GM21381 (cell line): ENCODE results near the gene SLC9A2.

Experiments used
- ATAC-seq: cut with Tn5 transposase; IDR thresholded peaks from one replicate; pipeline ENCODE4 v1.9.1; 2021; ENCODE audit warnings: mild to moderate bottlenecking, moderate library complexity; ENCODE audit not compliant: unreplicated experiment

The SLC9A2 gene

GRCh38 chr2:102672107-102672776 lies 52.9 kb downstream of the SLC9A2 start:
- ATAC-seq: no peak

- no peak for ATAC-seq
Observed at GRCh38 chr2:102674370-102674769, 55.0 kb downstream of the SLC9A2 start.

GRCh38 chr2:102674836-102675235 lies 55.5 kb downstream of the SLC9A2 start:
- no peak for ATAC-seq

- no peak for ATAC-seq
Observed at GRCh38 chr2:102677244-102678215, 58.2 kb downstream of the SLC9A2 start.

- ATAC-seq: no peak
Observed at GRCh38 chr2:102678442-102678841, 59.1 kb downstream of the SLC9A2 start.

- ATAC-seq: no peak
Observed at GRCh38 chr2:102686479-102687439, 67.4 kb downstream of the SLC9A2 start.

GRCh38 chr2:102690012-102690411 lies 70.7 kb downstream of the SLC9A2 start:
- ATAC-seq: no peak

- no peak for ATAC-seq
Observed at GRCh38 chr2:102696463-102696862, 77.1 kb downstream of the SLC9A2 start.

GRCh38 chr2:102698369-102699111 lies 79.2 kb downstream of the SLC9A2 start:
- ATAC-seq: no peak

GRCh38 chr2:102703305-102703704 lies 84.0 kb downstream of the SLC9A2 start:
- no peak for ATAC-seq

- no peak for ATAC-seq
Observed at GRCh38 chr2:102703748-102704147, 84.4 kb downstream of the SLC9A2 start.

GRCh38 chr2:102704531-102704930 lies 85.2 kb downstream of the SLC9A2 start:
- ATAC-seq: no peak

- ATAC-seq: no peak
Observed at GRCh38 chr2:102707796-102708695, 88.7 kb downstream of the SLC9A2 start.

- no peak for ATAC-seq
Observed at GRCh38 chr2:102708847-102709559, 89.7 kb downstream of the SLC9A2 start.

GRCh38 chr2:102717308-102718018 lies 98.1 kb downstream of the SLC9A2 start:
- ATAC-seq: no peak

- no peak for ATAC-seq
Observed at GRCh38 chr2:102718387-102719316, 99.3 kb downstream of the SLC9A2 start.

- no peak for ATAC-seq
Observed at GRCh38 chr2:102724016-102724490, 104.7 kb downstream of the SLC9A2 start.
